Gastroesophageal sphincter (tissue), 4 donors: ENCODE results near the gene LINC00305. TPM values are rescaled to one million over a fixed set of nuclear protein-coding genes. Genes with fewer than 3 reads are reported as not detected.

Source experiments
- ATAC-seq: fragments of 150-250 bp; one replicate; pipeline ENCODE4 v1.9.1; 2016; ENCODE audit warnings: mild to moderate bottlenecking, moderate library complexity
- H3K27ac ChIP-seq, 4 donors: fragments of 200-600 bp; sonication (generic) in 3 of 4; 1 replicate in 3 of 4; 2 replicates in 1 of 4; pipeline ENCODE4 v1.5.1; 2016 to 2019
- H3K27me3 ChIP-seq: fragments of 200-600 bp; sonication (generic); one replicate; pipeline ENCODE4 v1.5.1; 2019
- H3K36me3 ChIP-seq, 2 donors: fragments of 200-600 bp; sonication (generic); one replicate each; pipeline ENCODE4 v1.5.1; 2019; ENCODE audit warnings: control low read depth in 1 of 2
- H3K4me1 ChIP-seq, 3 donors: fragments of 200-600 bp; sonication (generic); 1 replicate in 2 of 3; 2 replicates in 1 of 3; pipeline ENCODE4 v1.5.1; 2016 to 2019; ENCODE audit warnings: control low read depth in 2 of 3
- H3K4me3 ChIP-seq, 2 donors: fragments of 200-600 bp; sonication (generic); one replicate each; pipeline ENCODE4 v1.5.1; 2019; ENCODE audit warnings: mild to moderate bottlenecking in 1 of 2, moderate library complexity in 1 of 2
- H3K9me3 ChIP-seq, 3 donors: fragments of 200-600 bp; sonication (generic); one replicate each; pipeline ENCODE4 v1.5.1; 2017 to 2019; ENCODE audit warnings: control low read depth in 2 of 3
- CTCF ChIP-seq, 4 experiments: fragments of 200-600 bp in 2 of 4; fragments of 450-650 bp in 2 of 4; sonication (generic) in 1 of 4; IDR thresholded peaks; one replicate each; pipeline ENCODE4 v1.5.1; 2017 to 2019; ENCODE audit warnings: antibody characterized with exemption in 4 of 4, mild to moderate bottlenecking in 2 of 4, moderate library complexity in 2 of 4
- EP300 ChIP-seq: sonication (generic); formaldehyde crosslinking; IDR thresholded peaks from one replicate; pipeline ENCODE4 v1.6.1; 2017; ENCODE audit warnings: antibody characterized with exemption, mild to moderate bottlenecking
- POLR2A ChIP-seq, 2 donors: fragments of 450-650 bp; IDR thresholded peaks; one replicate each; pipeline ENCODE4 v1.6.1; 2017; ENCODE audit warnings: antibody characterized with exemption in 2 of 2, mild to moderate bottlenecking in 2 of 2, moderate library complexity in 1 of 2
- POLR2AphosphoS5 ChIP-seq: sonication (generic); formaldehyde crosslinking; IDR thresholded peaks from one replicate; pipeline ENCODE4 v1.6.1; 2017; ENCODE audit warnings: antibody characterized with exemption
- WGBS, 2 donors: methylation state at CpG; one replicate each; pipeline ENCODE4 v1.1.5; 2018; ENCODE audit warnings: low coverage in 1 of 2; 5-methylcytosine and 5-hydroxymethylcytosine counted together
- total RNA-seq, 4 donors: library from RNA; depleted of rRNA; stranded (reverse); fragments of >200 nt; gene quantifications; one replicate each; pipeline ENCODE4 v1.1.0, GENCODE V29; 2016

The LINC00305 gene
- total RNA-seq, 4 donors from 2014 or later = not detected

- Histone ChIP-seq H3K36me3 (no peaks in the 10 kb centered on the region), H3K4me3 (no peak overlapping the region), H3K9me3 (no peaks in the 10 kb centered on the region), H3K27me3 (peaks cover 6% of the 10 kb centered on the region), H3K4me1 (no peaks in the 10 kb centered on the region), H3K27ac (no peak overlapping the region)
- ATAC-seq = no peak
- WGBS, 2 donors = 11 to 40% methylated on average over 1 of the region's 1 CpG
- TF ChIP-seq POLR2A (IDR thresholded peaks at IDR 0.05) (no peak), CTCF (IDR thresholded peaks at IDR 0.05) (no peak), POLR2AphosphoS5 (no peak), EP300 (no peak)
Measured at GRCh38 chr18:64180171-64180570, 31.3 kb upstream of the LINC00305 start.

GRCh38 chr18:64179556-64180080, 30.7 kb upstream of the LINC00305 start:
- no peak for TF ChIP-seq CTCF (IDR thresholded peaks at IDR 0.05)
- no peak for TF ChIP-seq POLR2A (IDR thresholded peaks at IDR 0.05)
- TF ChIP-seq EP300 = no peak
- no peak for TF ChIP-seq POLR2AphosphoS5
- H3K9me3 ChIP-seq = no peaks in the 10 kb centered on the region
- ATAC-seq = no peak
- no peaks in the 10 kb centered on the region for H3K4me1 ChIP-seq
- no peak overlapping the region for H3K27ac ChIP-seq
- peaks cover 6% of the 10 kb centered on the region for H3K27me3 ChIP-seq
- H3K36me3 ChIP-seq = no peaks in the 10 kb centered on the region
- WGBS, 2 donors = 59 to 69% methylated on average over 3 to 5 of the region's 5 CpGs
- H3K4me3 ChIP-seq = no peak overlapping the region

- WGBS, 2 donors = 65 to 75% methylated on average over 5 of the region's 5 CpGs
- no peak for TF ChIP-seq POLR2AphosphoS5
- TF ChIP-seq CTCF (IDR thresholded peaks at IDR 0.05) = no peak
- no peak for TF ChIP-seq POLR2A (IDR thresholded peaks at IDR 0.05)
- no peak for TF ChIP-seq EP300
- no peaks in the 10 kb centered on the region for H3K9me3 ChIP-seq
- H3K4me3 ChIP-seq = no peak overlapping the region
- ATAC-seq = no peak
- H3K27me3 ChIP-seq = peaks cover 6% of the 10 kb centered on the region
- no peaks in the 10 kb centered on the region for H3K4me1 ChIP-seq
- no peak overlapping the region for H3K27ac ChIP-seq
- H3K36me3 ChIP-seq = no peaks in the 10 kb centered on the region
Measured at GRCh38 chr18:64178860-64179259, 30.0 kb upstream of the LINC00305 start.

- no peak for ATAC-seq
- peaks cover 0 to 5% (median 0%) of the 10 kb centered on the region in 3 donors for H3K9me3 ChIP-seq
- H3K4me1 ChIP-seq = no peaks in the 10 kb centered on the region
- H3K27ac ChIP-seq = no peak overlapping the region
- no peaks in the 10 kb centered on the region for H3K27me3 ChIP-seq
- TF ChIP-seq POLR2A (IDR thresholded peaks at IDR 0.05) = no peak
- TF ChIP-seq EP300 = no peak
- no peak for TF ChIP-seq CTCF (IDR thresholded peaks at IDR 0.05)
- TF ChIP-seq POLR2AphosphoS5 = no peak
- no peaks in the 10 kb centered on the region for H3K36me3 ChIP-seq
- 52 to 78% methylated on average over 7 of the region's 7 CpGs for WGBS, 2 donors
- no peak overlapping the region for H3K4me3 ChIP-seq
Measured at GRCh38 chr18:64175432-64175831, 26.5 kb upstream of the LINC00305 start.

GRCh38 chr18:64171576-64171975, 22.7 kb upstream of the LINC00305 start:
- 11 to 67% methylated on average over 1 of the region's 1 CpG for WGBS, 2 donors

More at GRCh38 chr18:64171576-64171975, 22.7 kb upstream of the LINC00305 start:
- Histone ChIP-seq H3K4me1 (no peaks in the 10 kb centered on the region), H3K9me3 (peaks cover 0 to 5% (median 0%) of the 10 kb centered on the region in 3 donors), H3K27me3 (no peaks in the 10 kb centered on the region), H3K27ac (no peak overlapping the region), H3K4me3 (no peak overlapping the region), H3K36me3 (no peaks in the 10 kb centered on the region)
- no peak for ATAC-seq
- TF ChIP-seq CTCF (IDR thresholded peaks at IDR 0.05) = no peak
- no peak for TF ChIP-seq POLR2A (IDR thresholded peaks at IDR 0.05)
- no peak for TF ChIP-seq EP300
- TF ChIP-seq POLR2AphosphoS5 = no peak
